Measurements from ENCODE around the gene HEY2.
"Not testable (repeated sequence)": the region's sequence is repeated elsewhere in the genome, so short reads cannot be mapped to it uniquely, and the experiment has no call there.

Gene HEY2

GRCh38 chr6:125749173-125749864 is at the start of gene HEY2:
HEY2 (plus strand) TSS chr6:125749632; CDS start chr6:125749777, 145 bp downstream.
- DNase-seq, result peak; percentile 72 to 92

- DNase-seq, result no peak
Observed at GRCh38 chr6:125700581-125701353, 48.7 kb upstream of the HEY2 start.

GRCh38 chr6:125701354-125701668 is 48.1 kb upstream of the HEY2 start:
- no peak for DNase-seq

GRCh38 chr6:125703882-125704281 is 45.5 kb upstream of the HEY2 start:
- DNase-seq, result not testable (repeated sequence)

- no peak for DNase-seq
Observed at GRCh38 chr6:125707615-125708243, 41.7 kb upstream of the HEY2 start.

- no peak for DNase-seq
Observed at GRCh38 chr6:125711013-125711675, 38.3 kb upstream of the HEY2 start.

GRCh38 chr6:125714441-125715090 is 34.9 kb upstream of the HEY2 start:
- no peak for DNase-seq

- DNase-seq, result no peak
Observed at GRCh38 chr6:125717120-125717731, 32.2 kb upstream of the HEY2 start.

GRCh38 chr6:125718109-125718508 is 31.3 kb upstream of the HEY2 start:
- no peak for DNase-seq

- DNase-seq, result no peak
Observed at GRCh38 chr6:125722886-125723285, 26.5 kb upstream of the HEY2 start.

GRCh38 chr6:125727216-125727615 is 22.2 kb upstream of the HEY2 start:
- DNase-seq, result no peak

- DNase-seq, result no peak
Observed at GRCh38 chr6:125728739-125729138, 20.7 kb upstream of the HEY2 start.

- DNase-seq, result no peak
Observed at GRCh38 chr6:125729983-125730382, 19.4 kb upstream of the HEY2 start.

GRCh38 chr6:125732398-125732797 is 17.0 kb upstream of the HEY2 start:
- no peak for DNase-seq

GRCh38 chr6:125733516-125734300 is 15.7 kb upstream of the HEY2 start:
- DNase-seq, result no peak

GRCh38 chr6:125738276-125738675 is 11.2 kb upstream of the HEY2 start:
- no peak for DNase-seq

- no peak for DNase-seq
Observed at GRCh38 chr6:125739364-125739763, 10.1 kb upstream of the HEY2 start.

GRCh38 chr6:125741336-125741735 is 8.1 kb upstream of the HEY2 start:
- DNase-seq, result no peak

GRCh38 chr6:125742024-125742423 is 7.4 kb upstream of the HEY2 start:
- no peak for DNase-seq

GRCh38 chr6:125742464-125743120 is 6.8 kb upstream of the HEY2 start:
- DNase-seq, result no peak

GRCh38 chr6:125743604-125744003 is 5.8 kb upstream of the HEY2 start:
- DNase-seq, result no peak
